GM13977 (cell line): ENCODE data around the gene INO80D.

Experiments used
- DNase-seq: peaks from one replicate; pipeline ENCODE4 v3.0.0; 2012; ENCODE audit warnings: low spot score
- CTCF ChIP-seq: IDR thresholded peaks from 2 replicates; pipeline ENCODE4 v1.5.1; 2012; ENCODE audit warnings: mild to moderate bottlenecking, control low read depth; ENCODE audit not compliant: insufficient read depth; ENCODE audit errors: extremely low read depth, missing control alignments
- in situ Hi-C: fragments of 300-500 bp; cut with MboI; formaldehyde crosslinking; loops from one replicate; pipeline ENCODE4 v1.12.0; 2022; ENCODE audit warnings: low sequenced_read_pairs, low pct_unique_long_range_greater_than_20kb, mixed read lengths, inconsistent platforms; ENCODE audit not compliant: unreplicated experiment

The INO80D gene

GRCh38 chr2:205946226-205946625 is 139.7 kb downstream of the INO80D start:
- in situ Hi-C loops: no loop called here
- DNase-seq: no peak
- TF ChIP-seq CTCF: no peak
